Measurements from ENCODE around the gene FAM187B. TPM values are rescaled to one million over a fixed set of nuclear protein-coding genes. Genes with fewer than 3 reads are reported as not detected.

The FAM187B gene
- total RNA-seq, 2 donors from 2014 or later = not detected

GRCh38 chr19:35260694-35261304 lies 32.3 kb upstream of the FAM187B start:
- Mint-ChIP-seq H3K27me3 (ENCODE audit: insufficient read depth) (no peaks in the 10 kb centered on the region), H3K9me3 (no peaks in the 10 kb centered on the region), H3K4me3 (no peak overlapping the region), H3K36me3 (ENCODE audit: low read depth) (peaks cover 73% of the 10 kb centered on the region), H3K27ac (peak overlapping the region; percentile 21), H3K4me1 (peaks cover 15% of the 10 kb centered on the region)
- H3K9ac ChIP-seq (ENCODE audit: extremely low read depth, low read length, poor library complexity, severe bottlenecking) = no peak overlapping the region
- H3K4me1 ChIP-seq (ENCODE audit: control insufficient read depth, insufficient read depth, low read length) = no peaks in the 10 kb centered on the region
- H3K4me3 ChIP-seq (ENCODE audit: low read length) = no peak overlapping the region
- no peaks in the 10 kb centered on the region for H3K27me3 ChIP-seq (ENCODE audit: control insufficient read depth, insufficient read depth, low read length, poor library complexity, severe bottlenecking)
- TF ChIP-seq CTCF (conservative IDR thresholded peaks at IDR 0.05) = no peak
- H3K27ac ChIP-seq (ENCODE audit: low read depth, low read length) = no peak overlapping the region
- WGBS, 2 experiments (ENCODE audit: insufficient coverage in 1 of 2, insufficient read length in 1 of 2) = 89 to 91% methylated on average over 8 to 10 of the region's 10 CpGs
- peak; percentile 33 for DNase-seq
- H3K36me3 ChIP-seq (ENCODE audit: control insufficient read depth, insufficient read depth, low read length) = peaks cover 89% of the 10 kb centered on the region
- H3K9me3 ChIP-seq (ENCODE audit: control insufficient read depth, low read length) = no peaks in the 10 kb centered on the region

GRCh38 chr19:35257113-35257461 lies 28.5 kb upstream of the FAM187B start:
- Histone ChIP-seq H3K27me3 (ENCODE audit: control insufficient read depth, insufficient read depth, low read length, poor library complexity, severe bottlenecking) (no peaks in the 10 kb centered on the region), H3K4me1 (ENCODE audit: control insufficient read depth, insufficient read depth, low read length) (no peaks in the 10 kb centered on the region), H3K27ac (ENCODE audit: low read depth, low read length) (no peak overlapping the region), H3K9ac (ENCODE audit: extremely low read depth, low read length, poor library complexity, severe bottlenecking) (no peak overlapping the region), H3K36me3 (ENCODE audit: control insufficient read depth, insufficient read depth, low read length) (peaks cover 82% of the 10 kb centered on the region), H3K4me3 (ENCODE audit: low read length) (no peak overlapping the region), H3K9me3 (ENCODE audit: control insufficient read depth, low read length) (no peaks in the 10 kb centered on the region)
- TF ChIP-seq CTCF (conservative IDR thresholded peaks at IDR 0.05) = no peak
- H3K4me1 Mint-ChIP-seq = peaks cover 25% of the 10 kb centered on the region
- H3K4me3 Mint-ChIP-seq = no peak overlapping the region
- no peak overlapping the region for H3K27ac Mint-ChIP-seq
- H3K36me3 Mint-ChIP-seq (ENCODE audit: low read depth) = peaks cover 76% of the 10 kb centered on the region
- no peak for DNase-seq
- WGBS, 2 experiments (ENCODE audit: insufficient coverage in 1 of 2, insufficient read length in 1 of 2) = 92 to 95% methylated on average over 8 to 9 of the region's 9 CpGs
- no peaks in the 10 kb centered on the region for H3K27me3 Mint-ChIP-seq (ENCODE audit: insufficient read depth)
- H3K9me3 Mint-ChIP-seq = no peaks in the 10 kb centered on the region

GRCh38 chr19:35256566-35256965 lies 28.0 kb upstream of the FAM187B start:
- WGBS, 2 experiments (ENCODE audit: insufficient coverage in 1 of 2, insufficient read length in 1 of 2) = 75 to 95% methylated on average over 1 to 2 of the region's 2 CpGs
- peaks cover 26% of the 10 kb centered on the region for H3K4me1 Mint-ChIP-seq
- Histone ChIP-seq H3K4me1 (ENCODE audit: control insufficient read depth, insufficient read depth, low read length) (no peaks in the 10 kb centered on the region), H3K9me3 (ENCODE audit: control insufficient read depth, low read length) (no peaks in the 10 kb centered on the region), H3K27ac (ENCODE audit: low read depth, low read length) (no peak overlapping the region), H3K9ac (ENCODE audit: extremely low read depth, low read length, poor library complexity, severe bottlenecking) (no peak overlapping the region), H3K27me3 (ENCODE audit: control insufficient read depth, insufficient read depth, low read length, poor library complexity, severe bottlenecking) (no peaks in the 10 kb centered on the region), H3K4me3 (ENCODE audit: low read length) (no peak overlapping the region), H3K36me3 (ENCODE audit: control insufficient read depth, insufficient read depth, low read length) (peaks cover 83% of the 10 kb centered on the region)
- H3K9me3 Mint-ChIP-seq = no peaks in the 10 kb centered on the region
- peaks cover 77% of the 10 kb centered on the region for H3K36me3 Mint-ChIP-seq (ENCODE audit: low read depth)
- no peak for TF ChIP-seq CTCF (conservative IDR thresholded peaks at IDR 0.05)
- no peak overlapping the region for H3K4me3 Mint-ChIP-seq
- H3K27ac Mint-ChIP-seq = no peak overlapping the region
- no peaks in the 10 kb centered on the region for H3K27me3 Mint-ChIP-seq (ENCODE audit: insufficient read depth)
- DNase-seq = no peak
